Ishikawa (cell line): ENCODE data around the gene CCKAR.

Experiments
- CEBPB ChIP-seq: IDR thresholded peaks from 2 replicates; pipeline ENCODE4 v1.6.1; 2012
- EP300 ChIP-seq: IDR thresholded peaks from 2 replicates; pipeline ENCODE4 v1.6.1; 2012; ENCODE audit warnings: borderline replicate concordance
- MAX ChIP-seq: IDR thresholded peaks from 2 replicates; pipeline ENCODE4 v1.6.1; 2012
- RAD21 ChIP-seq: IDR thresholded peaks from 2 replicates; pipeline ENCODE4 v1.6.1; 2012; ENCODE audit warnings: low read depth
- REST ChIP-seq: IDR thresholded peaks from 2 replicates; pipeline ENCODE4 v1.6.1; 2012; ENCODE audit warnings: low read depth, mild to moderate bottlenecking
- YY1 ChIP-seq: IDR thresholded peaks from 2 replicates; pipeline ENCODE4 v1.6.1; 2012; ENCODE audit warnings: low read depth

GRCh38 chr4:26466578-26467270 is 23.6 kb downstream of the CCKAR start:
- no peak for TF ChIP-seq YY1
- no peak for TF ChIP-seq CEBPB
- no peak for TF ChIP-seq REST
- TF ChIP-seq RAD21: no peak
- TF ChIP-seq MAX: no peak
- no peak for TF ChIP-seq EP300
